NCI-H1436 (cell line): ENCODE measurements around the gene SMIM34.
"Not testable (repeated sequence)": the region's sequence is repeated elsewhere in the genome, so short reads cannot be mapped to it uniquely, and the experiment has no call there.

Experiments
- DNase-seq: peaks from one replicate; lab custom pipeline; 2025; lab: John Stamatoyannopoulos, UW

Gene SMIM34

GRCh38 chr21:34423805-34424204, at the start of gene SMIM34:
SMIM34 (minus strand) TSS chr21:34423951; CDS start chr21:34423839, 112 bp downstream.
- DNase-seq, result not testable (repeated sequence)

- DNase-seq, result not testable (repeated sequence)
These were observed 43.6 kb upstream of the SMIM34 start for GRCh38 chr21:34467333-34467732.

GRCh38 chr21:34459426-34459825, 35.7 kb upstream of the SMIM34 start:
- not testable (repeated sequence) for DNase-seq

GRCh38 chr21:34458266-34458665, 34.5 kb upstream of the SMIM34 start:
- DNase-seq, result not testable (repeated sequence)

GRCh38 chr21:34456180-34456579, 32.4 kb upstream of the SMIM34 start:
- not testable (repeated sequence) for DNase-seq

GRCh38 chr21:34455628-34456027, 31.9 kb upstream of the SMIM34 start:
- DNase-seq, result not testable (repeated sequence)

- DNase-seq, result not testable (repeated sequence)
These were observed 23.3 kb upstream of the SMIM34 start for GRCh38 chr21:34447018-34447417.

GRCh38 chr21:34443486-34443885, 19.7 kb upstream of the SMIM34 start:
- not testable (repeated sequence) for DNase-seq

GRCh38 chr21:34429710-34430109, 6.0 kb upstream of the SMIM34 start:
- not testable (repeated sequence) for DNase-seq

GRCh38 chr21:34428441-34428840, 4.7 kb upstream of the SMIM34 start:
- DNase-seq, result not testable (repeated sequence)

- DNase-seq, result not testable (repeated sequence)
These were observed 3.6 kb upstream of the SMIM34 start for GRCh38 chr21:34427339-34427738.

- not testable (repeated sequence) for DNase-seq
These were observed 6.2 kb downstream of the SMIM34 start for GRCh38 chr21:34417448-34418077.

GRCh38 chr21:34407294-34407693, 16.5 kb downstream of the SMIM34 start:
- DNase-seq, result not testable (repeated sequence)

- not testable (repeated sequence) for DNase-seq
These were observed 17.1 kb downstream of the SMIM34 start for GRCh38 chr21:34406676-34407075.

- DNase-seq, result not testable (repeated sequence)
These were observed 17.6 kb downstream of the SMIM34 start for GRCh38 chr21:34406102-34406501.

GRCh38 chr21:34405686-34406085, 18.1 kb downstream of the SMIM34 start:
- not testable (repeated sequence) for DNase-seq

GRCh38 chr21:34404742-34405141, 19.0 kb downstream of the SMIM34 start:
- DNase-seq, result not testable (repeated sequence)

GRCh38 chr21:34400522-34400921, 23.2 kb downstream of the SMIM34 start:
- not testable (repeated sequence) for DNase-seq

GRCh38 chr21:34383724-34384415, 39.9 kb downstream of the SMIM34 start:
- DNase-seq, result not testable (repeated sequence)

GRCh38 chr21:34383138-34383537, 40.6 kb downstream of the SMIM34 start:
- not testable (repeated sequence) for DNase-seq

GRCh38 chr21:34375619-34375972, 48.2 kb downstream of the SMIM34 start:
- DNase-seq, result not testable (repeated sequence)

GRCh38 chr21:34374940-34375618, 48.7 kb downstream of the SMIM34 start, which contains the start of gene SMIM11:
SMIM11 (plus strand) TSS chr21:34375507; CDS start chr21:34379505, 3,998 bp downstream.
- not testable (repeated sequence) for DNase-seq

GRCh38 chr21:34374462-34374861, 49.3 kb downstream of the SMIM34 start:
- DNase-seq, result not testable (repeated sequence)
